SK-N-MC (cell line): ENCODE results near the gene KDM2A.

ENCODE experiments used
- EZH2 ChIP-seq: fragments of 200-600 bp; sonication (generic); IDR thresholded peaks from one replicate; pipeline ENCODE4 v1.6.1; 2017; ENCODE audit warnings: antibody characterized with exemption
- FOXP2 ChIP-seq: optimal IDR thresholded peaks from 2 replicates; pipeline ENCODE3; 2011; ENCODE audit warnings: mild to moderate bottlenecking, moderate library complexity; ENCODE audit not compliant: insufficient read depth; ENCODE audit errors: extremely low read length, control extremely low read depth
- POLR2AphosphoS5 ChIP-seq: IDR thresholded peaks from 2 replicates; pipeline ENCODE4 v1.6.1; 2012; ENCODE audit warnings: mild to moderate bottlenecking, low read depth, low read length, borderline replicate concordance

GRCh38 chr11:67102664-67103063 is 16.4 kb upstream of the KDM2A start:
- TF ChIP-seq POLR2AphosphoS5 (no peak), EZH2 (no peak), FOXP2 (no peak)
